ENCODE measurements around the gene VCL. TPM values are rescaled to one million over a fixed set of nuclear protein-coding genes. Genes with fewer than 3 reads are reported as not detected.
A peak's percentile ranks its signal among the peaks of the same experiment; 100 is the strongest.

Gene VCL
- total RNA-seq, 1 donor from 2014 or later = 216 TPM

DNA sequence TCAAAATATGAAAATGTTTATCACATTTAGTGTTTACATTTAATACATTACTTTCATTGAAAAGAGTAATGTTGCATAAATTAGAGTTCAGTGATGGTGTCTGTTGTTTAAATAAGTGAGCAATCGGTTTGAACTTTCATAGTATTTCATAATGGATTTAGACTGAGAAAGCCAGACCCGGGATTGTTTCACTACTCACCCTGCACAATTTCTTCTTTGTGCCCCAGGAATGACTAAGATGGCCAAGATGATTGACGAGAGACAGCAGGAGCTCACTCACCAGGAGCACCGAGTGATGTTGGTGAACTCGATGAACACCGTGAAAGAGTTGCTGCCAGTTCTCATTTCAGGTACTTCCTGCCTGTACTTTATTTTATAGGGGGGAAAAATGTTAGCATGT, 74.6 kb downstream of the VCL start:
- no peak for DNase-seq (ENCODE audit: low spot score)

DNA sequence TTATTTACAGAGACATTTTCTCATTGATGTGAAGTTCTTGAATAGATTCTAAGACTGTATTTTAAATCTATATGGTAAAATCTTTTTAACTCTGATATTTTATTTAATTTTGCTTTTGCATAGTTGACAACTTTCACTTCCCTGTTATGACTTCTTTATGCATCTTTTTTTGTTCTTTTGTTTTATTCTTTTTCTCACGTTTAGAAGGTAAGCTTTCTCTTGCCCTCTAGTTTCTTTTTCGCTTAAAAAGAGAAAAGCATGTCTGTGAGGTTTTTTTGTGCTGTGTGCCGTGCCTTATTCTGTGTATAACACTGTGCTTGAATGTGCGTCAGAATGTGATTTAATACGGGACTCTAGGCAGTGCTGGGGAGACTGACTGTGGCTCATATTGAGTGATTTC, 78.0 kb downstream of the VCL start:
- DNase-seq (ENCODE audit: low spot score) = no peak

DNA sequence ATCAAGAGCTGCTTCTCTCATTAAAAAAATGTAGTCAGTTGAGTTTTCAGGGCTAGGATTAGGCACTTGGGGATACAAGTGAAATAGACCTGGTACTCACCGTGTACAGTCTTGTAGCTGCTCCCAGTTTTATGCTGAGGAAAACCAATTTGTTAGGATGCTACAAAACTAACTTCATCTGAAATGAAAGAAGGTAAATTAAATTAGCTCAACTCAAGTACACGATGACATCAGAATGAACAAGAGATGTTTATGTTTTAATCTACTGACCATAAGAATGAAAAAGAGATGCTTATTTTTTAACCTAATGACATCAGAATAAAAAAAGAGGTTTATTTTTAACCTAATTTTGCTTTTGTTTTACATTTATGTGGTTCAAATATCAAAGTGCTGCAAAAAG, 79.0 kb downstream of the VCL start:
- DNase-seq (ENCODE audit: low spot score) = no peak

DNA sequence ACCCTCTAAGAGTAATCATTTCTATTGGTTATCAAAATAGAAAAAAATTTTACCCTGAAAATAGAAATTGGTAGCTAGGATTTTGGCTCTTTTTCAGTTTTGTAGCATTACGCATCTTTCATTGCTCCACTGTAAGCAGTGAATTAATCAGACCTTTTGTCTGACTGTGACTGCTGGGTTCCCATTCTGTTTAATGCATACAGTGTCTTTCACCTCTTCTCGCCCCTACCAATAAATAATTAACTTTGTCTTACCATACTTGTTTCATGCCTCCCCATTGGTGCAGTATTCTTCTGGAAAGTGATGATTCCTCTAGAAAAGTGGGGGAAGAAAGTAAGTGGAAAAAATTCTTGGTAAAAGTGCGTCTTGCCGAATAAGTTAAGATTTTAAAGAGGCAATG, 79.5 kb downstream of the VCL start:
- DNase-seq (ENCODE audit: low spot score) = no peak

DNA sequence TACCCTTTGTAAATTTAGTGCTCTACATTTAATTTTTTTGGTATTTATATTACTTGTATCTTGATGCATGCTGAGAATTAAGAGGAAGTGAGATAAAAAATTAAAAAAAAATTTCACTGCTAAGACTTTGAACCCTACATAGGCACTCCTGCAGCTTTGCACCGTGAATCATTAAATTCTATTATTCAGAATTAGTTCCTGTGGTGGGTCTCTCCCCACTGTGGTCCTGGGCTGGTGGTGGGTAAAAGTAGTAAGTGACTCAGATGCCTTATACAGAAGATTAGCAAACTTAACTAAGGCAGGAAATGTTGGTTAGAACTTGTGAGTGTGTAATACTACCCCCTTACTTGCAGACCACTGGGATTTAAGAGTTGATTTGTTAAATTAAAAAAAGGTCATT, 80.1 kb downstream of the VCL start:
- no peak for DNase-seq (ENCODE audit: low spot score)

DNA sequence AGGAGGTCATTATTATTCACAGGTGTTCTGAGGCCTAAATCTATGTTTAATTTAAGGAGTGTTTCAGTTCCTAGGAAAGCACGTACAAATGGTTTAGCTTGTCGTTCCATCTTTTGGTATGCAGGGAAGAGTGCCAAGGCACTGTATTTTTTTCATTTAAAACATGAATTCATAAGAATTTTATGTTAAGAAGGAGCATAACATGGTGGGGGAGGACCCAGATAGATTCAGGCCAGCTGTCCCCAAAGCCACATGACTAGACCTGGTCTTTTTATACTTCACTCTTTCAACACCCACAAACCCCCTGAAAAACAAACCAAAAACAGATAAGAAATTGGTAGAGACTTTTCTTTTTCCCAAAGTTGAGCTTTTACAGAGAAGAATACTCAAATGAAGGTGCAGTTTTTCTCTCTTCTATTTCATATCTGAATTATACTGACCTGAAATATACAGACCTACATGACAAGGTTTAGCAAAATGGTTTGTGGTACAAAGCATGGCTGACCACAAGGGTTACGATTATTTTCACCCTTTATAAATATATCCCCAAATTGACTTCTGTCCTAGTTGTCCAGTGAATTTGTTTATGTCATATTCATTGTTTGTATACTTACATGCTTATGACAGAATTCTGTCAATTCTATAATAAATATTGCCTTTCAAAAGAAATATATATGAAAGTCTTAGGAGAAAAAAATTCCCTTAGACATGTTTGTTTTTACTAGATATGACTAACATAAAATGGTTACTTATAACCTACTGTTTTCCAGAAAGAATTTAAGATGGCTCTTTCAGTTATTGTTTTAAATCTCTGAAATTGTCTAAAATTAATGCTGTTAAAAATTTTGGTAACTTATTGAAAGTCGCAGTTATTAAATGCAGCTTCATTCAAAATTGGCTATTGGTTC, 81.4 kb downstream of the VCL start:
- DNase-seq (ENCODE audit: low spot score) = no peak

DNA sequence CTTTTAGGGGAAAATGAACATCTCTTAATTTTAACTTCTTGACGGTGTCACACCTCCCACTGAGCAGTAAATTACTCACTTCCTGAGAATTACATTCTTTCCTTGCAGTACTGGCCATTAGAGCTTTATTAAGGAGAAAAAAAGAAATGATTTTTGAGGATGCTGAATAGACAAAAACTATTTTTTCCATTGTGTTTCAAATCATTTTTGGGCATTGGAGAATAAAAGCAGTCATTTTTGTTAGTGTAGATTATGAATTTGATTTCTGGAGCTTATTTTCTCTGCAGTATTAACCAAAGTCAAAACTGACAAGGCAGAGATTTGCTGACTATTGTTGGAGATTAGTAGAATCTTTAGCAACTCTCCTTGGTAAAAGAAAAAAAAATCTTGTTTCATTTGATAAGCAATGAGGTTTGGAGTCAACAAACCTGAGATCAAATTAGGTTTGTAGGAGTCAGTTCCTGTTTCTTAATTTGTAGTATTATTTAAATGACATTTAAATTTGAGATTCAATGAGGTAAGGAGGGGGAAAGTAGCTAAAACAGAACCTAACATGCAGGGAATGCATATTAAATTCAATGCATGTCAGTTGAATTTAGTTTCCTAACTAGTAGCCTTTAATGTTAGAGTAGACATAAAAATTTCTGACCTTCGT, 82.1 kb downstream of the VCL start:
- DNase-seq (ENCODE audit: low spot score) = no peak

DNA sequence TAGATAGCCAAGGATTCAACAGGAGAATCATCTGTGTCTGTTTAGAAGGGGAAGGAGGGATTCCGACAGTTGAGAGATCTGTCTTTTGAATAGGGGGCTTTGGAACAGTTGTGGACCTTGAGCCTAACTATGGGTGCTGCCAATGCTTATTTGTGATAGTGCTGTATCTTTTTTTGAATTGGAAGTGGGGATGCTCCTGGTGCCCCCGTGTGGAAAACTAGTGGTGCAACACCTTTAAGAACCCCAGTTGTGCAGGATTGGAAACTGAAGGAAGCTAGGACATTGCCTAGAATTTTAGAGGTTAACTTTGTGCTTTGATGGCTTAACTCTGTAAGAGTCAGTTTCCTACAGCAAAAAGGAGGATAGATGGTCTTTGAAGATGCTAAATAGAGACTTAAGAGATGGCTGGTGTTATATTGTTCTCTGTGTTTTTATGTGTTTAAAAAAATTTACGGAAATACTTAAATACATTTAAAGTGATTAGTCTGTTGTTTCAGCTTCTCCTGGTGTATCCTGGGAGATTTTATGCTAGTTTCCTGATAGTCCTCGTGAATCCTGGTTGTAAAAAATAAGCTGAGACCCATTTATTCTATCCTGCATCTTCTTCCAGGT, 83.4 kb downstream of the VCL start:
- peak; percentile 33 for DNase-seq (ENCODE audit: low spot score)

DNA sequence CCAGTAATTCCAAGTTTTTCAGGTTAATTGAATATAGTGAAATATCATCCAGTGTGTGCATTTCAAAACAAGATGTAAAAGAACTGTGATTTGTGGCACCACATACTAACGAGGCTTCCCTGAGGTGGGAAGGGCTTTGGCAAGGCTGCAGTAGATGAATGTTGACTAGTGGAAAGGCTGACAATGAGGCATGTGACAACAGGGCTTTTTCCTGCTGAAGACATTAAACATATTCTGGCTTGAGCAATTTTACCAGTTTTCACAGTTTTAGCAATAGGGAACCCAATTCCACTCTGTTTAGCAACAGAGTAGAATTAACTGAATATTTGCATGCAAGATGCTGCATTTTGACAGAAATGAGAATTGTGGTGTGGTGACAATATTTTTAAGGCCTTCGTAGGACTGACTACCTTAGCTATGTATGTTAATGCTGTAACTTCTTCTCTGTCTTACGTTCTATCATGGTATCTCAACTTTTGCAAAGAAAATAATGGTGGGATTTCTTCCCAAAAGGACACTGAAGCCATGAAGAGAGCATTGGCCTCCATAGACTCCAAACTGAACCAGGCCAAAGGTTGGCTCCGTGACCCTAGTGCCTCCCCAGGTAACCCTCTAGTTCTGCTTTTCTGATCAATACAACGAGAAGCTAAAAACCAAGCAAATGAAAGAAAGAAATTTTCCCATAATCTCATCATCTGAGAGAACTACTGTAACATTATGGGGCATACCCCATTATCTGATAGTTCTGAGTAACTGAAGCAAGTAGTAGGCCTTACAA, 84.2 kb downstream of the VCL start:
- DNase-seq (ENCODE audit: low spot score) = no peak

DNA sequence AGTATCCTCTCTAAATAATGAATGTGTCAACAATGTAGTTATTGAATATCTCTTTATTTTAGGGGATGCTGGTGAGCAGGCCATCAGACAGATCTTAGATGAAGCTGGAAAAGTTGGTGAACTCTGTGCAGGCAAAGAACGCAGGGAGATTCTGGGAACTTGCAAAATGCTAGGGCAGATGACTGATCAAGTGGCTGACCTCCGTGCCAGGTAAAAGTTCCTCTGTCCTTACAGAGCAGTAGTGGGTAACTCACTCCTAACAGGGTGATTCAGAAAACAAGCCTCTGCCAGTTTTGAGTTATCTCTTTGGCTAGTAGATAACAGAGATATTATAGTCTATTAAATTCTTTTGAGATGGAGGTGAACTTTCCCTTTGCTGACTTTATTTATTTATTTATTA, 85.4 kb downstream of the VCL start:
- DNase-seq (ENCODE audit: low spot score) = no peak

DNA sequence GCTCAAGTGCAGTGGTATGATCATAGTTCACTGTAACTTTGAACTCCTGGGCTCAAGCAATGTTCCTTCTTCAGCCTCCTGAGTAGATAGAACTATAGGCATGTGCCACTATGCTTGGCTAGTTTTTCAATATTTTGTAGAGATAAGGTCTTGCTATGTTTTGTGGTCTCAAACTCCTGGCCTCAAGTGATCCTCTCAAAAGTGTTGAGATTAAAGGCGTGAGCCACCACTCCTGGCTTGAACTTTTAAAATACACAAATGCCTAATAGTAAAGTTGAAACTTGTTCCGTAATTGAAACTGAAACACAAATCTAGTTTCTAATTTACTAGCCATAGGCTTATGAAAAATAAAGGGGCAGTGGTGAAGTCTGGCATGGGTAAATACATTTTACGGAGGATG, 87.0 kb downstream of the VCL start:
- no peak for DNase-seq (ENCODE audit: low spot score)

DNA sequence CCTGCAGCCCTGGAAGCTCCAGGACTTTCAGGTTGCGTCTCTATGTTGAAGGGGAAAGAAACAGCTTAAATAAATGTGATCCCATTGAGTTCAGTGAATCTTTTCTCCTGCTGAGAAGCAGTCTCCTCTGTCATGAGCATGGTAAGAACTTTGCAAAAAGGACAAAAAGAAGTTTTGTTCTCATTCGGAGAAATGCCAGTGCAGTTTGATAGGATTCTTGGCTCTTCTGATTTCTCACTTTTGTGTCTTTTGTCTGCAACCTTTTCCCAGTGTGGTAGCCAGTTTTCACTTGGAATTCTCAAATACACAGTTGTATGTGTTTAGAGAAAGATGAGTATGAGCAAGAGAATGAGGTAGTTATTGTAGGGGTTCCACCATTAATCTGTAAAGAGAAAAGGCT, 88.4 kb downstream of the VCL start:
- no peak for DNase-seq (ENCODE audit: low spot score)

DNA sequence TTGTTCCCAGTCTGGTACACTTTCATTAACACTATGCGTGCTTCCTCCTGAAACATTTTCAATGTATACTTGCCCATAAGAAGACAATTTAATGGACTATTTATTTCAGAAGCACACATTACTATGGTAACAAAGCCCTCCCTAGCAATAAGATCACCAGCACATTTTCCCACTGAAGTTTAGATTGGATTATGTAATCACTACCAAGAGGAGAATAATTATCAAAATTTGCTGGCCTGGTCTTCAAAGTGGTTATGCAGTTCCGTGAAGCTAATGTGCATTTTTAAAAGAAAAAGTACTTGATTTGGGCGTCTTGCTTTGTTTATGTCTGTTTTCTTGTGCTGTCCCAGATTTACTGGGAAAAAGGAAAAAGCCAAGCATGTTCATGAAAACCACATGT, 90.8 kb downstream of the VCL start:
- no peak for DNase-seq (ENCODE audit: low spot score)

DNA sequence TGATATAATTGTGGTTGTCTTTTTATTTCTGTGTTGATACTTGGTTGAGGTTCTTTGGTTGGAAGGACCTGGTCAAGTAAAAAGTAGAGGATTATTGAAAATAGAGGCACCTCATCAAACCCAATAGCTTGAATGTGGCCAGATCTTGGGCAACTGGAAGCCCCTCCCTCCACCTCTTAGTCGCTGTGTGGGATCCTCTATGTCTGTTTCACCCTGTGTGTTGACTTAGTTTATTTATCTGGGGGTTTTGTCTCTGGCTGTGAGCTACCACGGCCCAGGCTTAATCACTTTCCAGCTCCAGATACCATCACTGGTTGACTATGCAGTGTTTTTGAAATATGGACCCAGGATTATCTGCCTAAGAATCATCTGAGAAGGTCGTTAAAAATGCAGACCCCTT, 94.5 kb downstream of the VCL start:
- no peak for DNase-seq (ENCODE audit: low spot score)

DNA sequence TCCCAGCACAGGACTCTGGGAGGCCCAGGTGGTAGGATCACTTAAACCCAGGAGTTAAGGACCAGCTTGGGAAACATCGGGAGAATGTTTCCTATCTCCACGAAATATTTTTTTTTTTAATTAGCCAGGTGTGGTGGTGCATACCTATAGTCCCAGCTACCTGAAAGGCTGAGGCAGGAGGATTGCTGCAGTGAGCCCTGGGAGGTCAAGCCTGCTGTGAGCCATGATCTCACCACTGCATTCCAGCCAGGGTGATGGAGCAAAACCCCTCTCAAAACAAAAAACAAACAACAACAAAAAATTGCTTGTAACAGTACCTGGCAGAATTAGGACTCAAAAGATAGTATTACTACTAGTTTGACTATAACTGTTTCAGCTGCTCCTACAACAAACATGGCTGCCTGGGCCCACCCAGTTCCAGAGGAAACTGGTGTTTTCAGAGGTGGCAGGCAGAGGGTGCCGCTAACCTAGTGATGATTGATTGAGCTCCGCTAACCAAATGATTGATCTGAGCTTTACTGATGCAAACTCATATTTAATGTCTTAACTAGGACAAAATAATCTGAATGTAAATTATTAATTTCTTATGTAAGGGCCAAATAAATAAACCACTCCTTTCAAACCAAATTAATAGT, 95.7 kb downstream of the VCL start:
- DNase-seq (ENCODE audit: low spot score) = no peak

DNA sequence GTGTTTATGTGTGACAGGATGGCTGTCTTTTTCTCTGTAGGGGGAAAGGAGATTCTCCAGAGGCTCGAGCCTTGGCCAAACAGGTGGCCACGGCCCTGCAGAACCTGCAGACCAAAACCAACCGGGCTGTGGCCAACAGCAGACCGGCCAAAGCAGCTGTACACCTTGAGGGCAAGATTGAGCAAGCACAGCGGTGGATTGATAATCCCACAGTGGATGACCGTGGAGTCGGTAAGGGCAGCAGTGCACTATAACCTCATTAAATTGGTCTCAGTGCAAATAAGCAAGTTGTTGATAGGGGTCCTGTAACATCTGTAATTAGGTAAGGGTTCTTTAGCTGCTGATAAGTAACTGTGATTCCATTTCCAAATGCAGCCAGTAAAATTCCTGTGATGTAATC, 96.3 kb downstream of the VCL start:
- DNase-seq (ENCODE audit: low spot score) = no peak

DNA sequence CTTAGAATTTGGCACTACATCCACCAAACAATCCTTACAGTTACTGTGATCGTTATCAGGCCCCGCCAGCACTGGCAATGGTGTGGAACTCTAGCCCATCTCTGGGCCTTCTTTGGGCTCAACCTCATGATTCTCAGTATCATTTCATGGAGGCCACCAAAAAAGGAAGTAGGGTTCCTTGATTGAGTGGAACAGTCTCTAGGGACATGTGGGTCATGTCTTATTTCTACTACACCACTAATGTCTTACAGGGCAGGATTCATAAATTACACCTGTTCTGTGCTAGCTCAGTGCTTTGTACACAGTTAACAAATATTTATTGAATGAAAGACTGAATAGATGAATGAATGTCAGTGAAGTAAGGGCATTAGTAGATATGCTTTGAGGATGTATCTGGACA, 98.9 kb downstream of the VCL start:
- no peak for DNase-seq (ENCODE audit: low spot score)

DNA sequence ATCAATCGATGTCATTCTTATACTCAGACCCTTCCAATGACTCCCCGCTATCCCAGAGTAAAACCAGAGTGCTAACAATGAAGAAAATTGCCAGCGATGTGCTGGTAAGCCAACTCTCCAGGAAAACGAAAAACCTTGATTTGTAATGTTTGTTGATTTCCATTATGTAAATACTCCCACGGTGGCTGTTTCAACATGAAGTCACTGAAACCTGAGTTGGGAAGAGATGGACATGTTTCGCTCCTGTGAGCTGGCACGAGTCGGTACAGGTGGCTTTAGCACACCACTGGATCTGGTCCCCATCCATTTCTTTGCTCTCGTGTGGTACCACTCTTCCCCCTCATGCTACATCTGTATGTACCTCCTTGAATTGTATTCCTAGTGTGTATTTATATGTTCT, 99.9 kb downstream of the VCL start:
- no peak for DNase-seq (ENCODE audit: low spot score)

DNA sequence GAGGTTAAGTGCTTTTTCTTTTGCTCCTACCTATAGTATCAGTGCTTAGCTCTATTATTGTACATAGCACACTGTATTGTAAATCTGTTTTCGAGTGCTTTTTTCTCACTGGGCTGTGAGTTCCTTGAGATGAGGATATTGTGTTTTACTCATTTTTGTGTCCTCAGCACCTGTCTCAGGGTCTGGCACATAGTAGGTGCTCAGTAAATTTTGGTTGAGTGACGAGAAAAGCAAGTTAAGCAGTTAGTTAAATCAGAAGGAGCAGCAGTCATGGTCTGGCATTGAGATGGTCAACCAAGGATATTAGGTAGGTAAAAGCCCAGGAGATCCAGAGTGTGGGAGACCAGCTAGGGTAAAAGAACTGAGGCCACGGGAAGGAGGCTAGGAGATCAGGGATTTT, 101.5 kb downstream of the VCL start:
- DNase-seq (ENCODE audit: low spot score) = no peak

DNA sequence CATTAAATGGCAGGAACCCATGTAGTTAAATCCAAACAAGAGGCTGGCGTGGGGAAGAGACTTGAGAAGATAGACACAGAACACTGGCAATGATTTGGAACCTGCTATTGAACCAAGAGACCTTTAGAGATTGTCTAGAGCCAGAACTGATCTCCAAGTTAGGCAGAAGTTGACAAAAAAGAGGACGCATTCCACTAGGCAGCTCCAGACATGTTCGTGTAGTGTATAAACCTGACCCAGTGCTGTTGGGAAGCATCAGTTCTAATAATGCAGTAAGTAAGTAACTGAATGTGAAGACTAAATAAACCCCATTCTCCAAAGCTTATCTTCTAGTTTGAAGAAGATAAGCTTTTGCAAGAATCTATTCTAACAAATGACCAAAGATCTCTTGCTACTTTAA, 101.9 kb downstream of the VCL start:
- DNase-seq (ENCODE audit: low spot score) = no peak

DNA sequence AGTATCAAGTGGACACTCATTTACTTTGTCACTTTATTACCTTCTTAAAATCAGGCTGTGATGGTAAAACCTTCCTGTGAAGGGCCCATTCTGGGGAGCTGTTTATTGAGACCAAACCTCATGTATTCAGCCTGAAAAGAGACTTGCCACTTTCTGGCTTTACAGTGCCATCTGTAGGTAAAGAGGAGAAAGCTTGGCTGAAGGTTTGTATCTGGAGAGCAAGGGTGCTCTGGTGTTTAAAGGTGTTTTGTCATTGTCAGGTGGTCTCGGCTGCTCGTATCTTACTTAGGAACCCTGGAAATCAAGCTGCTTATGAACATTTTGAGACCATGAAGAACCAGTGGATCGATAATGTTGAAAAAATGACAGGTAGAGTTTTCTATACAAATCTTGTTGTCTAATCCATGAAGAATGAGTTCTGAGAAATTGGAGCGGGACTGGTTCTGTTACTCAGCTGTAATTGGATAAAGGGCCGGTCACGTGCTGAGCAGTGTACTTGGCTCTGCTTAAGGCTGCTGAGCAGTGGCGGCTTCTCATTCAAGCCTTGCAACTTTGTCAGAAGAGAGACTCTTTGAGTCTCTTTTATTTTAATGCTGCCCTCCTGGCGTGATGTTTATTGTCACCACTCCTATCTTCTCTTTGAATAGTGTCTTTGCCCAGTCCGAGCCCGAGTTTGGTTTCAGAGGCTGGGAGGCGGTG, 105.8 kb downstream of the VCL start:
- no peak for DNase-seq (ENCODE audit: low spot score)

Data from mucosa of gallbladder (tissue), 1 donor.